ENCODE data around the gene PITX3. TPM values are rescaled to one million over a fixed set of nuclear protein-coding genes. Genes with fewer than 3 reads are reported as not detected.
"Not testable (repeated sequence)": the region's sequence is repeated elsewhere in the genome, so short reads cannot be mapped to it uniquely, and the experiment has no call there.

PITX3 gene
- polyA plus RNA-seq, 5 donors = 0.21 to 2.3 (median 0.52) TPM; not detected in 1

- no peak for DNase-seq
Observed at GRCh38 chr10:102261196-102261595, 19.9 kb upstream of the PITX3 start.

GRCh38 chr10:102255404-102255803 is 14.1 kb upstream of the PITX3 start:
- no peak for DNase-seq

GRCh38 chr10:102254426-102254825 is 13.1 kb upstream of the PITX3 start:
- no peak for DNase-seq

- DNase-seq = not testable (repeated sequence)
Observed at GRCh38 chr10:102252508-102252907, 11.2 kb upstream of the PITX3 start.

- DNase-seq = no peak
Observed at GRCh38 chr10:102247734-102248133, 6.4 kb upstream of the PITX3 start.

GRCh38 chr10:102246261-102246660 is 4.9 kb upstream of the PITX3 start:
- DNase-seq = no peak

- DNase-seq = no peak
Observed at GRCh38 chr10:102245932-102246251, 4.6 kb upstream of the PITX3 start.

GRCh38 chr10:102245082-102245931 is 4.0 kb upstream of the PITX3 start, which contains the start of gene GBF1:
Gene GBF1 (plus strand): TSS chr10:102245532. CDS start chr10:102258939, 13,407 bp downstream.
- peak; percentile 97 to 99 for DNase-seq

GRCh38 chr10:102243309-102243708 is 2.0 kb upstream of the PITX3 start:
- no peak for DNase-seq

- no peak for DNase-seq
Observed at GRCh38 chr10:102242118-102242485, 790 bp upstream of the PITX3 start.

- DNase-seq = no peak
Observed at GRCh38 chr10:102241032-102241443, 274 bp downstream of the PITX3 start.

GRCh38 chr10:102240467-102241031 is 763 bp downstream of the PITX3 start:
- DNase-seq = no peak

- no peak for DNase-seq
Observed at GRCh38 chr10:102237711-102238252, 3.5 kb downstream of the PITX3 start.

- DNase-seq = no peak
Observed at GRCh38 chr10:102236006-102236405, 5.3 kb downstream of the PITX3 start.

GRCh38 chr10:102235598-102235920 is 5.8 kb downstream of the PITX3 start:
- no peak for DNase-seq

GRCh38 chr10:102234888-102235597 is 6.3 kb downstream of the PITX3 start:
- no peak for DNase-seq

- no peak for DNase-seq
Observed at GRCh38 chr10:102233997-102234396, 7.3 kb downstream of the PITX3 start.

- no peak for DNase-seq
Observed at GRCh38 chr10:102231357-102232318, 9.7 kb downstream of the PITX3 start.

- DNase-seq = no peak
Observed at GRCh38 chr10:102230861-102231356, 10.4 kb downstream of the PITX3 start.

- DNase-seq = peak in 1 of 2 donors; percentile 52
Observed at GRCh38 chr10:102230264-102230860, 10.9 kb downstream of the PITX3 start.

GRCh38 chr10:102229810-102230263 is 11.5 kb downstream of the PITX3 start:
- DNase-seq = peak; percentile 71 to 72
